Smooth muscle cell (in vitro differentiated cells): ENCODE data around the gene C6orf47. TPM values are rescaled to one million over a fixed set of nuclear protein-coding genes. Genes with fewer than 3 reads are reported as not detected.

Experiments used
- DNase-seq: peaks from one replicate; lab custom pipeline; 2025; ENCODE audit not compliant: unreplicated experiment; lab: John Stamatoyannopoulos, UW
- H2AFZ ChIP-seq: fragments of 200-600 bp; sonication (generic); 2 replicates; pipeline ENCODE4 v1.6.0; 2016; ENCODE audit warnings: antibody characterized with exemption, low read depth, mild to moderate bottlenecking
- H3F3A ChIP-seq: fragments of 200-600 bp; sonication (generic); 2 replicates; pipeline ENCODE4 v1.6.0; 2017; ENCODE audit warnings: antibody characterized with exemption, low read depth
- H3K27ac ChIP-seq: fragments of 200-600 bp; sonication (generic); 2 replicates; pipeline ENCODE4 v1.5.1; 2016; ENCODE audit warnings: low read depth, mild to moderate bottlenecking
- H3K27me3 ChIP-seq: fragments of 200-600 bp; sonication (generic); 2 replicates; pipeline ENCODE4 v1.6.1; 2016; ENCODE audit warnings: low read depth, mild to moderate bottlenecking
- H3K36me3 ChIP-seq: fragments of 200-600 bp; sonication (generic); 2 replicates; pipeline ENCODE4 v1.5.1; 2016; ENCODE audit warnings: low read depth
- H3K4me1 ChIP-seq: fragments of 200-600 bp; sonication (generic); 2 replicates; pipeline ENCODE4 v1.5.1; 2016; ENCODE audit warnings: low read depth
- H3K4me2 ChIP-seq: fragments of 200-600 bp; sonication (generic); 2 replicates; pipeline ENCODE4 v1.6.0; 2016; ENCODE audit warnings: mild to moderate bottlenecking
- H3K4me3 ChIP-seq: fragments of 200-600 bp; sonication (generic); 2 replicates; pipeline ENCODE4 v1.5.1; 2016; ENCODE audit warnings: mild to moderate bottlenecking
- H3K79me2 ChIP-seq: fragments of 200-600 bp; sonication (generic); 2 replicates; pipeline ENCODE4 v1.6.0; 2016; ENCODE audit warnings: low read depth, mild to moderate bottlenecking
- H3K9ac ChIP-seq: fragments of 200-600 bp; sonication (generic); 2 replicates; pipeline ENCODE4 v1.6.0; 2016; ENCODE audit warnings: low read depth
- H3K9me3 ChIP-seq: fragments of 200-600 bp; sonication (generic); replicated peaks from 2 replicates; pipeline ENCODE4 v1.5.1; 2016; ENCODE audit warnings: low read depth
- H4K20me1 ChIP-seq: fragments of 200-600 bp; sonication (generic); 2 replicates; pipeline ENCODE4 v1.6.0; 2016; ENCODE audit warnings: low read depth
- WGBS: methylation state at CpG from one replicate; pipeline ENCODE4 v1.1.7; 2016; ENCODE audit warnings: low lambda C conversion rate; 5-methylcytosine and 5-hydroxymethylcytosine counted together
- polyA plus RNA-seq: library from polyadenylated mRNA; unstranded; fragments of >200 nt; fragmentation: Nextera tagmentation; extraction: Ambion mirVana; gene quantifications from 2 replicates; pipeline ENCODE4 v1.2.1, GENCODE V29; 2016
- total RNA-seq: library from RNA; depleted of rRNA; stranded (reverse); fragments of >200 nt; gene quantifications from 2 replicates; pipeline ENCODE4 v1.2.3, GENCODE V29; 2014
- TF ChIP-seq, protein P1 (sequence below): fragments of 200-600 bp; sonication (generic); IDR thresholded peaks from 2 replicates; pipeline ENCODE4 v1.5.1; 2017; ENCODE audit warnings: borderline replicate concordance, mild to moderate bottlenecking, antibody characterized with exemption; ENCODE audit not compliant: insufficient read depth, poor library complexity, severe bottlenecking

C6orf47 gene
- total and polyA plus RNA-seq, 2 experiments from 2014 or later: 7.1 to 15.5 TPM

DNA sequence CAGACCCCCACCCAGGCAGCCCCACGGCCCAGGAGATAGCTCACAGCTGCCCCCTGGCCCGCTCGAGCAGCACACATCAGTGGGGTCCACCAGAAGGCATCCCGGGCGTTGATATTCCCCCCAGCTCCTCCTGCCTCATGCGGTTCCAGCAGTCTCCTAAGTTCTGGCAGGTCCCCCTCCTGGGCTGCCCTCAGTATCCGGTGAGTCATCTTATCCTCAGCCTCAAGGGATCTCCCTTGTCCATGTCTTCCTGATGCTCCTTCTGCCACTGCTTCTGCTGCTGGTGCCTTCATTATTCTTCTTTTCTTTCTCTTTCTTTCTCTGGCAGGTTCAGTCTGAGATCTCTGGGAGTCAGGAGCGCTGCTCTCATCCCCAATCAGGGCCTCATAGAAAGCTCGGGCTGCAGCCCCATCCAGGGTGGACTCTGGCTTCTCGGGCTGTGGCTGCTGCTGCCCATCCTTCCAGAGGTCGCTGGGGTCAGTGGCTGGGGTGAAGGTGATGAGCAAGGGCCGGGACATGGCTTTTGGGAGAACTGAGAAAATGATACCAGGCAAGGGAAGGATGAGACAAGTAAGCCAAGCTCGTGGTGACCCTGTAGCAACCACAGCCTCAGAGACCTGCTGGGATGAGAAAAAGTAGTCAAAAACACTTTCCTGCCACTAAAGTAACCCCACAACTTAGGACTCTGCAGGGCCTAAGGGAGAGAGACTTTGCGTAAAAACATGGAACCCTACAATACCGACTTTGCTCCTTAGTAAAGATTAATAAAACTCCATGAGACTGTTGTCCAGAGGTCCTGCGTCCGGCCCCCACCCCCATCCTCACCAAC, 3.6 kb upstream of the C6orf47 start:
- WGBS: 39% methylated on average over 17 of the region's 17 CpGs
- DNase-seq: no peak

GRCh38 chr6:31663126-31663960, 2.8 kb upstream of the C6orf47 start:
- H3K9ac ChIP-seq: no peak overlapping the region
- peaks cover 11% of the 10 kb centered on the region for H4K20me1 ChIP-seq
- H3K36me3 ChIP-seq: no peaks in the 10 kb centered on the region
- H2AFZ ChIP-seq: no peak overlapping the region
- peak overlapping the region; percentile 93 for H3K4me2 ChIP-seq
- peak overlapping the region; percentile 99 for H3K4me3 ChIP-seq
- H3K27ac ChIP-seq: peak overlapping the region; percentile 89
- H3K27me3 ChIP-seq: no peaks in the 10 kb centered on the region
- no peaks in the 10 kb centered on the region for H3K9me3 ChIP-seq
- no peak for DNase-seq
- 86% methylated on average over 7 of the region's 9 CpGs for WGBS
- peaks cover 12% of the 10 kb centered on the region for H3F3A ChIP-seq
- H3K4me1 ChIP-seq: peaks cover 32% of the 10 kb centered on the region
- H3K79me2 ChIP-seq: peaks cover 57% of the 10 kb centered on the region
- TF ChIP-seq, protein P1, sequence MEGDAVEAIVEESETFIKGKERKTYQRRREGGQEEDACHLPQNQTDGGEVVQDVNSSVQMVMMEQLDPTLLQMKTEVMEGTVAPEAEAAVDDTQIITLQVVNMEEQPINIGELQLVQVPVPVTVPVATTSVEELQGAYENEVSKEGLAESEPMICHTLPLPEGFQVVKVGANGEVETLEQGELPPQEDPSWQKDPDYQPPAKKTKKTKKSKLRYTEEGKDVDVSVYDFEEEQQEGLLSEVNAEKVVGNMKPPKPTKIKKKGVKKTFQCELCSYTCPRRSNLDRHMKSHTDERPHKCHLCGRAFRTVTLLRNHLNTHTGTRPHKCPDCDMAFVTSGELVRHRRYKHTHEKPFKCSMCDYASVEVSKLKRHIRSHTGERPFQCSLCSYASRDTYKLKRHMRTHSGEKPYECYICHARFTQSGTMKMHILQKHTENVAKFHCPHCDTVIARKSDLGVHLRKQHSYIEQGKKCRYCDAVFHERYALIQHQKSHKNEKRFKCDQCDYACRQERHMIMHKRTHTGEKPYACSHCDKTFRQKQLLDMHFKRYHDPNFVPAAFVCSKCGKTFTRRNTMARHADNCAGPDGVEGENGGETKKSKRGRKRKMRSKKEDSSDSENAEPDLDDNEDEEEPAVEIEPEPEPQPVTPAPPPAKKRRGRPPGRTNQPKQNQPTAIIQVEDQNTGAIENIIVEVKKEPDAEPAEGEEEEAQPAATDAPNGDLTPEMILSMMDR: no peak

More for the DNA sequence above, 3.6 kb upstream of the C6orf47 start:
- H3F3A ChIP-seq: peaks cover 12% of the 10 kb centered on the region
- peaks cover 7% of the 10 kb centered on the region for H4K20me1 ChIP-seq
- peak overlapping the region; percentile 93 for H3K4me2 ChIP-seq
- H3K36me3 ChIP-seq: no peaks in the 10 kb centered on the region
- H3K27ac ChIP-seq: peak overlapping the region; percentile 89
- TF ChIP-seq, protein P1: no peak
- H3K9ac ChIP-seq: peak overlapping the region; percentile 84
- H3K79me2 ChIP-seq: peaks cover 49% of the 10 kb centered on the region
- H3K4me3 ChIP-seq: peak overlapping the region; percentile 99
- no peak overlapping the region for H2AFZ ChIP-seq
- H3K9me3 ChIP-seq: no peaks in the 10 kb centered on the region
- no peaks in the 10 kb centered on the region for H3K27me3 ChIP-seq
- H3K4me1 ChIP-seq: peaks cover 24% of the 10 kb centered on the region

GRCh38 chr6:31662124-31662723, 1.6 kb upstream of the C6orf47 start:
- H3K9me3 ChIP-seq: no peaks in the 10 kb centered on the region
- TF ChIP-seq, protein P1: no peak
- H4K20me1 ChIP-seq: peaks cover 15% of the 10 kb centered on the region
- H3K4me2 ChIP-seq: no peak overlapping the region
- DNase-seq: no peak
- H3F3A ChIP-seq: peaks cover 12% of the 10 kb centered on the region
- peak overlapping the region; percentile 25 for H3K27ac ChIP-seq
- H3K4me3 ChIP-seq: no peak overlapping the region
- H3K27me3 ChIP-seq: no peaks in the 10 kb centered on the region
- peaks cover 33% of the 10 kb centered on the region for H3K4me1 ChIP-seq
- 98% methylated on average over 12 of the region's 12 CpGs for WGBS
- H2AFZ ChIP-seq: no peak overlapping the region
- H3K9ac ChIP-seq: no peak overlapping the region
- peaks cover 57% of the 10 kb centered on the region for H3K79me2 ChIP-seq
- no peaks in the 10 kb centered on the region for H3K36me3 ChIP-seq
